GM12878 (cell line): ENCODE measurements around the gene ARID3A. TPM values are rescaled to one million over a fixed set of nuclear protein-coding genes. Genes with fewer than 3 reads are reported as not detected.

Experiments used
- CREM ChIP-seq: IDR thresholded peaks from 2 replicates; pipeline ENCODE4 v1.6.1; 2014; ENCODE audit warnings: antibody characterized with exemption, low read depth
- RELA ChIP-seq: fragments of 450-650 bp; IDR thresholded peaks from 2 replicates; pipeline ENCODE4 v1.8.0; 2014; ENCODE audit warnings: borderline replicate concordance; ENCODE audit not compliant: partially characterized antibody
- polyA plus RNA-seq, 11 experiments: library from polyadenylated mRNA; depleted of rRNA in 4 of 11; unstranded in 6 of 11; stranded (reverse) in 5 of 11; fragments of >200 nt; fragmentation: Nextera tagmentation in 4 of 11; fragmentation: Illumina TruSeq in 1 of 11; extraction: Ambion mirVana in 4 of 11; extraction: Trizol in 1 of 11; gene quantifications; 1 replicate in 1 of 11; 2 replicates in 10 of 11; pipeline versions ENCODE4 v1.2.1 to v1.2.3, GENCODE V29; 2011 to 2016; ENCODE audit warnings: inconsistent platforms in 2 of 11, missing spikeins in 2 of 11, low read depth in 1 of 11
- total RNA-seq, 4 experiments: library from RNA; depleted of rRNA in 3 of 4; stranded (reverse); fragments of >200 nt in 3 of 4; fragmentation: Illumina TruSeq in 1 of 4; extraction: Trizol in 1 of 4; gene quantifications; 2 replicates each; pipeline versions ENCODE4 v1.2.1 to v1.2.3, GENCODE V29; 2013 to 2021
- TF ChIP-seq, protein P1 (sequence below): fragments of 450-650 bp; IDR thresholded peaks from 2 replicates; pipeline ENCODE4 v1.6.1; 2017; ENCODE audit warnings: mild to moderate bottlenecking, moderate library complexity
- TF ChIP-seq, protein P2 (sequence below): fragments of 450-650 bp; IDR thresholded peaks from 2 replicates; pipeline ENCODE4 v1.6.1; 2017; ENCODE audit warnings: antibody characterized with exemption, mild to moderate bottlenecking, moderate library complexity

Gene ARID3A
- total and polyA plus RNA-seq, 10 of the 15 experiments (the other 5 are each of a cell fraction or from before 2014, with no cell fraction given), result 0.76 to 70.0 (median 16.7) TPM

DNA sequence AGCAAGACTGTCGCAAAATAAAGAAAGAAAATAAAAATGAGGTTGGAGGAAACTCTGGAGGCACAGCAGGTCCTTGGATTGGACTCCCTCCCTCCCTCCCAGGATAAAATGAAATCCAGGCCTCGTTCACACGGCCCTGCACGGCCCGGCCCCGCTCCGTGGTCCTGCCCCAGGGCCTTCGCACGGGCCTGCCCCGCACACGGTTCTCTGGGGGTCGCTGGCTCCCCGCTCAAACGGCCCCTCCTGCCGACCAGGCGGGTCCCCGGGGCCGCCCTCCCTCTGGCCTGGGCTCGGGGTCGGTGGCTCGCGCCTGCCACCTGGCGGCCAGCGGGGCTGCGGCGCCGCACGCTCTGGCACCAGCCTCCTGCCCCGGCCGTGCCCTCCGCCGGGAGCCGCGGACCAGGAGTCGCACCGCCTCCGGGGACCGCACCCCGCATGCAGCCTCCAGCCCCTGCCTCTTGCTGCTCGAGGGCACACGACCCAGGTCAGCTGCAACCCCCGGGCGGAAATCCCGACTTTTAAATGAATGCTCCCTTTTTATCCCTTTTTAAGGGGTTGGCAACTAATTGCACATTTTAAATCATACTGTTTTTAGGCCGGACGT, 56.8 kb downstream of the ARID3A start (continued):
- TF ChIP-seq, protein P1, sequence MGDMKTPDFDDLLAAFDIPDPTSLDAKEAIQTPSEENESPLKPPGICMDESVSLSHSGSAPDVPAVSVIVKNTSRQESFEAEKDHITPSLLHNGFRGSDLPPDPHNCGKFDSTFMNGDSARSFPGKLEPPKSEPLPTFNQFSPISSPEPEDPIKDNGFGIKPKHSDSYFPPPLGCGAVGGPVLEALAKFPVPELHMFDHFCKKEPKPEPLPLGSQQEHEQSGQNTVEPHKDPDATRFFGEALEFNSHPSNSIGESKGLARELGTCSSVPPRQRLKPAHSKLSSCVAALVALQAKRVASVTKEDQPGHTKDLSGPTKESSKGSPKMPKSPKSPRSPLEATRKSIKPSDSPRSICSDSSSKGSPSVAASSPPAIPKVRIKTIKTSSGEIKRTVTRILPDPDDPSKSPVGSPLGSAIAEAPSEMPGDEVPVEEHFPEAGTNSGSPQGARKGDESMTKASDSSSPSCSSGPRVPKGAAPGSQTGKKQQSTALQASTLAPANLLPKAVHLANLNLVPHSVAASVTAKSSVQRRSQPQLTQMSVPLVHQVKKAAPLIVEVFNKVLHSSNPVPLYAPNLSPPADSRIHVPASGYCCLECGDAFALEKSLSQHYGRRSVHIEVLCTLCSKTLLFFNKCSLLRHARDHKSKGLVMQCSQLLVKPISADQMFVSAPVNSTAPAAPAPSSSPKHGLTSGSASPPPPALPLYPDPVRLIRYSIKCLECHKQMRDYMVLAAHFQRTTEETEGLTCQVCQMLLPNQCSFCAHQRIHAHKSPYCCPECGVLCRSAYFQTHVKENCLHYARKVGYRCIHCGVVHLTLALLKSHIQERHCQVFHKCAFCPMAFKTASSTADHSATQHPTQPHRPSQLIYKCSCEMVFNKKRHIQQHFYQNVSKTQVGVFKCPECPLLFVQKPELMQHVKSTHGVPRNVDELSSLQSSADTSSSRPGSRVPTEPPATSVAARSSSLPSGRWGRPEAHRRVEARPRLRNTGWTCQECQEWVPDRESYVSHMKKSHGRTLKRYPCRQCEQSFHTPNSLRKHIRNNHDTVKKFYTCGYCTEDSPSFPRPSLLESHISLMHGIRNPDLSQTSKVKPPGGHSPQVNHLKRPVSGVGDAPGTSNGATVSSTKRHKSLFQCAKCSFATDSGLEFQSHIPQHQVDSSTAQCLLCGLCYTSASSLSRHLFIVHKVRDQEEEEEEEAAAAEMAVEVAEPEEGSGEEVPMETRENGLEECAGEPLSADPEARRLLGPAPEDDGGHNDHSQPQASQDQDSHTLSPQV, result peak; percentile 91
- TF ChIP-seq, protein P2, sequence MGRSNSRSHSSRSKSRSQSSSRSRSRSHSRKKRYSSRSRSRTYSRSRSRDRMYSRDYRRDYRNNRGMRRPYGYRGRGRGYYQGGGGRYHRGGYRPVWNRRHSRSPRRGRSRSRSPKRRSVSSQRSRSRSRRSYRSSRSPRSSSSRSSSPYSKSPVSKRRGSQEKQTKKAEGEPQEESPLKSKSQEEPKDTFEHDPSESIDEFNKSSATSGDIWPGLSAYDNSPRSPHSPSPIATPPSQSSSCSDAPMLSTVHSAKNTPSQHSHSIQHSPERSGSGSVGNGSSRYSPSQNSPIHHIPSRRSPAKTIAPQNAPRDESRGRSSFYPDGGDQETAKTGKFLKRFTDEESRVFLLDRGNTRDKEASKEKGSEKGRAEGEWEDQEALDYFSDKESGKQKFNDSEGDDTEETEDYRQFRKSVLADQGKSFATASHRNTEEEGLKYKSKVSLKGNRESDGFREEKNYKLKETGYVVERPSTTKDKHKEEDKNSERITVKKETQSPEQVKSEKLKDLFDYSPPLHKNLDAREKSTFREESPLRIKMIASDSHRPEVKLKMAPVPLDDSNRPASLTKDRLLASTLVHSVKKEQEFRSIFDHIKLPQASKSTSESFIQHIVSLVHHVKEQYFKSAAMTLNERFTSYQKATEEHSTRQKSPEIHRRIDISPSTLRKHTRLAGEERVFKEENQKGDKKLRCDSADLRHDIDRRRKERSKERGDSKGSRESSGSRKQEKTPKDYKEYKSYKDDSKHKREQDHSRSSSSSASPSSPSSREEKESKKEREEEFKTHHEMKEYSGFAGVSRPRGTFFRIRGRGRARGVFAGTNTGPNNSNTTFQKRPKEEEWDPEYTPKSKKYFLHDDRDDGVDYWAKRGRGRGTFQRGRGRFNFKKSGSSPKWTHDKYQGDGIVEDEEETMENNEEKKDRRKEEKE, result 0 out of 2 replicates have a peak, but pooled peaks have one; percentile 65
- TF ChIP-seq RELA, result peak; percentile 55
- TF ChIP-seq CREM, result no peak
